ENCODE measurements around the gene SIAH2. TPM values are rescaled to one million over a fixed set of nuclear protein-coding genes. Genes with fewer than 3 reads are reported as not detected.

SIAH2 gene
- total and polyA plus RNA-seq, 9 of the 15 experiments (the other 6 are each of a cell fraction or from before 2014, with no cell fraction given), result 4.8 to 39.0 (median 29.9) TPM

DNA sequence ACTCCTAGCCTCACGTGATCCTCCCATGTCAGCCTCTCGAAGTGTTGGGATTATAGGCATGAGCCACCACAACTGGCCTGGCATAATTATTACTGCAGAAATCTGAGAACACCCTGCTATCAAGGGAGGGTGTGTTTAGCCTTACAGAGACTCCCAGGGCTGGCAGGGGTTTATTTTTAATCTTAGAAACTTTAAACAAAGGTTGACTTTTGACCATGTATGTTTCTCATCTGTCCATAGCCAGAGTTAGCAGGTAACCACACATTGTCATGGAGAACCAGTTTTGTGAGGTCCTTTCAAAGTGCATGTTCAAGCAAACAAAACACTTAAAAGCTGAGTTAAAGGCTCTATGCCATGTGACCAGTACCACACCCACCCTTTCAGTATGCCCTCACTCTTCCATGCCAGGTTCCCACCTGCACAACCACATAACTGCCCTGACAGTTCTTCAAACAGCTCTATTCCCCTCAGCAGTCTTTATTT is 11.1 kb downstream of the SIAH2 start:
- Histone ChIP-seq H3K4me3 (no peak overlapping the region), H3K36me3 (ENCODE audit: control insufficient read depth, insufficient read depth, low read length) (peaks cover 58% of the 10 kb centered on the region), H3K4me1 (replicated peaks in 1 of 2; ENCODE audit: control insufficient read depth in 2 of 2, insufficient read depth in 2 of 2, low read length in 2 of 2) (peaks cover 5 to 7% of the 10 kb centered on the region in 2 experiments; a peak in 4 of 5 replicates), H3K9ac (ENCODE audit: insufficient read depth in 1 of 2, low read depth in 2 of 2, low read length in 2 of 2) (peak overlapping the region in 1 of 2 experiments; percentile 72; a peak in 1 of 4 replicates), H3K9me3 (replicated peaks; ENCODE audit: control insufficient read depth, insufficient read depth, low read depth, low read length) (no peaks in the 10 kb centered on the region), H3K27me3 (ENCODE audit: control insufficient read depth in 2 of 2, insufficient read depth in 2 of 2, low read length in 2 of 2) (no peaks in the 10 kb centered on the region), H3K9me1 (ENCODE audit: control insufficient read depth, insufficient read depth, low read length) (no peaks in the 10 kb centered on the region), H2AFZ (ENCODE audit: low read depth, low read length) (no peak overlapping the region), H4K20me1 (replicated peaks; ENCODE audit: control insufficient read depth, insufficient read depth, low read length) (peaks cover 12% of the 10 kb centered on the region; the same call in 1 of the 2 replicates), H3K4me2 (ENCODE audit: insufficient read depth, low read length) (peak overlapping the region; percentile 46), H3K79me2 (ENCODE audit: control insufficient read depth, insufficient read depth, low read length) (peaks cover 95% of the 10 kb centered on the region), H3K27ac (ENCODE audit: extremely low read depth, low read depth, low read length) (peak overlapping the region; percentile 3; the same call in 1 of the 3 replicates)
- in situ Hi-C loops (cut with MboI) (no loop called here), intact Hi-C loops (cut with micrococcal nuclease) (no loop called here)
- FAIRE-seq, result no peak
- no TSS peak for BruUV-seq (replicated peaks)
- 44% methylated on average over 2 of the region's 2 CpGs for WGBS (ENCODE audit: insufficient coverage, low coverage, missing lambda C conversion rate)
- no peak for ATAC-seq
- DNase-seq (ENCODE audit: extremely low read depth in 1 of 4, low spot score in 3 of 4), result no peak
- POLR2A ChIA-PET, result interaction anchor here (0.6 to 1.6 kb wide), 4 partner anchors 8 to 23 kb away, joined by 3 to 7 read pairs (median 3); no protein-coding TSS in a partner anchor
- CTCF ChIA-PET (ENCODE audit: low intra/inter-chr PET ratio), result no interaction called here
- TF ChIP-seq ZNF785 (CRISPR knock-in tag; IDR thresholded peaks at IDR 0.05) (no peak), NFE2L1 (tag; IDR thresholded peaks at IDR 0.05; ENCODE audit: borderline replicate concordance, low read depth) (no peak), FOSL1 (tag; conservative IDR thresholded peaks at IDR 0.05) (no peak), RAD21 (CRISPR knock-in tag; conservative IDR thresholded peaks at IDR 0.05 in 1 of 2, IDR thresholded peaks at IDR 0.05 in 1 of 2) (no peak), POLR2H (tag; IDR thresholded peaks at IDR 0.05; ENCODE audit: low read depth) (no peak), HDAC6 (IDR thresholded peaks at IDR 0.05; ENCODE audit: low read depth, low read length) (no peak)
- TF ChIP-seq, protein P1, sequence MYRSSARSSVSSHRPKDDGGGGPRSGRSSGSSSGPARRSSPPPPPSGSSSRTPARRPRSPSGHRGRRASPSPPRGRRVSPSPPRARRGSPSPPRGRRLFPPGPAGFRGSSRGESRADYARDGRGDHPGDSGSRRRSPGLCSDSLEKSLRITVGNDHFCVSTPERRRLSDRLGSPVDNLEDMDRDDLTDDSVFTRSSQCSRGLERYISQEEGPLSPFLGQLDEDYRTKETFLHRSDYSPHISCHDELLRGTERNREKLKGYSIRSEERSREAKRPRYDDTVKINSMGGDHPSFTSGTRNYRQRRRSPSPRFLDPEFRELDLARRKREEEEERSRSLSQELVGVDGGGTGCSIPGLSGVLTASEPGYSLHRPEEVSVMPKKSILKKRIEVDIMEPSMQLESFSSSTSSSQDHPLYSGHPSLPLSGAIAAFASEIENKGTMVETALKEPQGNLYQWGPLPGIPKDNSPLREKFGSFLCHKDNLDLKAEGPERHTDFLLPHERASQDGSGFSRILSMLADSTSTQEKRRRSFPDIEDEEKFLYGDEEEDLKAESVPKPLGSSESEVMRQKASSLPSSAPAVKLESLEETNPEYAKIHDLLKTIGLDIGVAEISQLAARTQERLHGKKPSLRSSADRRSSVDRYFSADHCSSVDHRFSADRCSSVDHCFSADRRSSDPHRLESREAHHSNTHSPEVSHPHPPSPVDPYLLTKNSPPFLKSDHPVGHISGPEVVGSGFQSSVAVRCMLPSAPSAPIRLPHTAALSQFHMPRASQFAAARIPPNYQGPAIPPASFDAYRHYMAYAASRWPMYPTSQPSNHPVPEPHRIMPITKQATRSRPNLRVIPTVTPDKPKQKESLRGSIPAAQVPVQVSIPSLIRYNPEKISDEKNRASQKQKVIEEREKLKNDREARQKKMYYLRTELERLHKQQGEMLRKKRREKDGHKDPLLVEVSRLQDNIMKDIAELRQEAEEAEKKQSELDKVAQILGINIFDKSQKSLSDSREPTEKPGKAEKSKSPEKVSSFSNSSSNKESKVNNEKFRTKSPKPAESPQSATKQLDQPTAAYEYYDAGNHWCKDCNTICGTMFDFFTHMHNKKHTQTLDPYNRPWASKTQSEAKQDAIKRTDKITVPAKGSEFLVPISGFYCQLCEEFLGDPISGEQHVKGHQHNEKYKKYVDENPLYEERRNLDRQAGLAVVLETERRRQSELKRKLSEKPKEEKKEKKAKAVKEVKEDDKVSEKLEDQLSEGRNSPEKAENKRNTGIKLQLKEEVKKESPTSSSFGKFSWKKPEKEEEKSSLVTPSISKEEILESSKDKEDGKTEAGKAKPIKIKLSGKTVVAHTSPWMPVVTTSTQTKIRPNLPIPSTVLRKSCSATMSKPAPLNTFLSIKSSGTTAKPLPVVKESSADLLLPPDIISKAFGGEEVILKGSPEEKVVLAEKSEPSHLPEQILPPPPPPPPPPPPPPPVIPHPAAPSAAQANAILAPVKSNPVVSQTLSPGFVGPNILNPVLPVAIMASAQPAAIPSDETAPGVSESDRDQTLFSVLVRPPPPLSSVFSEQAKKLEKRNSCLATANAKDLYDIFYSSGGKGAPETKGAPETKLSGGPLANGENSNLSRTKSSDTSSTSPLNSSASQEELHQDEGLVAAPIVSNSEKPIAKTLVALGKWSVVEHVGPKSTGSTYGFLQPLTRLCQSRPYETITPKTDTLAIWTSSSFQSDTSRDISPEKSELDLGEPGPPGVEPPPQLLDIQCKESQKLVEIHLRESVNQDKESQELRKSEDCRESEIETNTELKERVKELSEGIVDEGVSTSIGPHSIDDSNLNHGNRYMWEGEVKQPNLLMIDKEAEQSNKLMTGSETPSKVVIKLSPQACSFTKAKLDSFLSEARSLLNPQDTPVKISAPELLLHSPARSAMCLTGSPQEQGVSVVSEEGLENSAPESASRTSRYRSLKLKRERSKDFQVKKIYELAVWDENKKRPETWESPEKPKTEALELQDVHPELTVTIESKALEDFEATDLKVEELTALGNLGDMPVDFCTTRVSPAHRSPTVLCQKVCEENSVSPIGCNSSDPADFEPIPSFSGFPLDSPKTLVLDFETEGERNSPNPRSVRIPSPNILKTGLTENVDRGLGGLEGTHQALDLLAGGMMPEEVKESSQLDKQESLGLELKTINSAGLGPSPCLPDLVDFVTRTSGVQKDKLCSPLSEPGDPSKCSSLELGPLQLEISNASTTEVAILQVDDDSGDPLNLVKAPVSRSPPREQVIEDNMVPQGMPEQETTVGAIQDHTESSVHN (IDR thresholded peaks at IDR 0.05; ENCODE audit: borderline replicate concordance in 1 of 2, low read depth in 1 of 2), result no peak
- TF ChIP-seq, protein P2, sequence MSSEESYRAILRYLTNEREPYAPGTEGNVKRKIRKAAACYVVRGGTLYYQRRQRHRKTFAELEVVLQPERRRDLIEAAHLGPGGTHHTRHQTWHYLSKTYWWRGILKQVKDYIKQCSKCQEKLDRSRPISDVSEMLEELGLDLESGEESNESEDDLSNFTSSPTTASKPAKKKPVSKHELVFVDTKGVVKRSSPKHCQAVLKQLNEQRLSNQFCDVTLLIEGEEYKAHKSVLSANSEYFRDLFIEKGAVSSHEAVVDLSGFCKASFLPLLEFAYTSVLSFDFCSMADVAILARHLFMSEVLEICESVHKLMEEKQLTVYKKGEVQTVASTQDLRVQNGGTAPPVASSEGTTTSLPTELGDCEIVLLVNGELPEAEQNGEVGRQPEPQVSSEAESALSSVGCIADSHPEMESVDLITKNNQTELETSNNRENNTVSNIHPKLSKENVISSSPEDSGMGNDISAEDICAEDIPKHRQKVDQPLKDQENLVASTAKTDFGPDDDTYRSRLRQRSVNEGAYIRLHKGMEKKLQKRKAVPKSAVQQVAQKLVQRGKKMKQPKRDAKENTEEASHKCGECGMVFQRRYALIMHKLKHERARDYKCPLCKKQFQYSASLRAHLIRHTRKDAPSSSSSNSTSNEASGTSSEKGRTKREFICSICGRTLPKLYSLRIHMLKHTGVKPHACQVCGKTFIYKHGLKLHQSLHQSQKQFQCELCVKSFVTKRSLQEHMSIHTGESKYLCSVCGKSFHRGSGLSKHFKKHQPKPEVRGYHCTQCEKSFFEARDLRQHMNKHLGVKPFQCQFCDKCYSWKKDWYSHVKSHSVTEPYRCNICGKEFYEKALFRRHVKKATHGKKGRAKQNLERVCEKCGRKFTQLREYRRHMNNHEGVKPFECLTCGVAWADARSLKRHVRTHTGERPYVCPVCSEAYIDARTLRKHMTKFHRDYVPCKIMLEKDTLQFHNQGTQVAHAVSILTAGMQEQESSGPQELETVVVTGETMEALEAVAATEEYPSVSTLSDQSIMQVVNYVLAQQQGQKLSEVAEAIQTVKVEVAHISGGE (CRISPR knock-in tag; IDR thresholded peaks at IDR 0.05), result no peak
